ENCODE measurements around the gene ADRB1. TPM values are rescaled to one million over a fixed set of nuclear protein-coding genes. Genes with fewer than 3 reads are reported as not detected.

The ADRB1 gene
- total and polyA plus RNA-seq, 2 donors (not counting 3 experiments of a cell fraction or from before 2014, with no cell fraction given): 0.23 to 0.97 TPM

DNA sequence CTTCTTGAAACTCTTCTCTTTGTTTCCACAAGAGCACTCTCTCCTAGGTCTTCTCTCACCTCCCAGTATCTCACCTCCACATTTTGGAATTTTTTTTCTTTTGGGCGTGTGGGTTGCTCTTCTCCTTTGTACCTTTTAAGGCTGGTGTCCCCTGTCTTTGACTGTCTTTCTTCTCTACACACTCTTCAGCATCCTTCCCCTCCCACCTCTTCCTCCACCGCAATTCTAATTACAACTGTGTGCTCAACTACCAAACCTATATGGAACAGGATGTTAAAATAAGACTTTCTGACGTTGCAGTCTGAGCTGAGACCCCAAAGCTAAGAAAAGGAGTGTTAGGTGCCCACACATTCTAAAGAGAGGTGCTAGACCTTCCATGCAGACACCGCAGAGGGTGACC is 14.0 kb upstream of the ADRB1 start:
- BruUV-seq (replicated peaks): no TSS peak

More for the DNA sequence above, 14.0 kb upstream of the ADRB1 start:
- Histone ChIP-seq H3K4me1 (ENCODE audit: control insufficient read depth, extremely low read depth, insufficient read depth, low read length) (peaks cover 31% of the 10 kb centered on the region), H3K4me2 (ENCODE audit: insufficient read depth, low read length) (no peak overlapping the region), H3K9me3 (replicated peaks; ENCODE audit: control insufficient read depth, insufficient read depth, low read length) (no peaks in the 10 kb centered on the region), H3K27ac (ENCODE audit: insufficient read depth, low read depth, low read length) (no peak overlapping the region), H3K27me3 (ENCODE audit: control insufficient read depth in 2 of 2, insufficient read depth in 2 of 2, low read length in 2 of 2) (no peaks in the 10 kb centered on the region), H3K79me2 (ENCODE audit: control insufficient read depth, insufficient read depth, low read length) (no peaks in the 10 kb centered on the region), H3K4me3 (replicated peaks in 1 of 3; ENCODE audit: insufficient read depth in 1 of 3, low read depth in 1 of 3, low read length in 3 of 3) (no peak overlapping the region), H3K9ac (replicated peaks; ENCODE audit: extremely low read depth, insufficient read depth, low read length) (no peak overlapping the region), H3K9me1 (replicated peaks; ENCODE audit: control insufficient read depth, extremely low read depth, insufficient read depth, low read length) (no peaks in the 10 kb centered on the region), H3K36me3 (ENCODE audit: control insufficient read depth in 2 of 2, extremely low read depth in 1 of 2, insufficient read depth in 2 of 2, low read length in 2 of 2) (no peaks in the 10 kb centered on the region), H4K20me1 (replicated peaks; ENCODE audit: control insufficient read depth, extremely low read depth, insufficient read depth, low read length) (no peaks in the 10 kb centered on the region), H2AFZ (ENCODE audit: low read depth, low read length) (no peak overlapping the region)
- dilution Hi-C loops (cut with MboI; ENCODE audit: extremely low pct_ligation_motif_present, low sequenced_read_pairs): no loop called here
- no peak for FAIRE-seq
- no peak for DNase-seq (ENCODE audit: low read depth, low spot score)
- no peak for TF ChIP-seq POLR2A (IDR thresholded peaks at IDR 0.05; ENCODE audit: low read depth, low read length)
- no peak for TF ChIP-seq FOS (IDR thresholded peaks at IDR 0.05; ENCODE audit: borderline replicate concordance, insufficient read depth, low read length)
- TF ChIP-seq MYC (IDR thresholded peaks at IDR 0.05; ENCODE audit: low read depth, low read length): no peak
- TF ChIP-seq JUN (IDR thresholded peaks at IDR 0.05; ENCODE audit: borderline replicate concordance, insufficient read depth, insufficient read length, low read depth): no peak
- TF ChIP-seq, protein P1, sequence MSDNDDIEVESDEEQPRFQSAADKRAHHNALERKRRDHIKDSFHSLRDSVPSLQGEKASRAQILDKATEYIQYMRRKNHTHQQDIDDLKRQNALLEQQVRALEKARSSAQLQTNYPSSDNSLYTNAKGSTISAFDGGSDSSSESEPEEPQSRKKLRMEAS (IDR thresholded peaks at IDR 0.05; ENCODE audit: insufficient read depth, insufficient read length): no peak
- TF ChIP-seq EZH2 (IDR thresholded peaks at IDR 0.05; ENCODE audit: borderline replicate concordance, low read depth, low read length, severe bottlenecking): no peak
- no peak for TF ChIP-seq POLR2AphosphoS5 (IDR thresholded peaks at IDR 0.05; ENCODE audit: insufficient read depth, low read depth, low read length)
- TF ChIP-seq, protein P2, sequence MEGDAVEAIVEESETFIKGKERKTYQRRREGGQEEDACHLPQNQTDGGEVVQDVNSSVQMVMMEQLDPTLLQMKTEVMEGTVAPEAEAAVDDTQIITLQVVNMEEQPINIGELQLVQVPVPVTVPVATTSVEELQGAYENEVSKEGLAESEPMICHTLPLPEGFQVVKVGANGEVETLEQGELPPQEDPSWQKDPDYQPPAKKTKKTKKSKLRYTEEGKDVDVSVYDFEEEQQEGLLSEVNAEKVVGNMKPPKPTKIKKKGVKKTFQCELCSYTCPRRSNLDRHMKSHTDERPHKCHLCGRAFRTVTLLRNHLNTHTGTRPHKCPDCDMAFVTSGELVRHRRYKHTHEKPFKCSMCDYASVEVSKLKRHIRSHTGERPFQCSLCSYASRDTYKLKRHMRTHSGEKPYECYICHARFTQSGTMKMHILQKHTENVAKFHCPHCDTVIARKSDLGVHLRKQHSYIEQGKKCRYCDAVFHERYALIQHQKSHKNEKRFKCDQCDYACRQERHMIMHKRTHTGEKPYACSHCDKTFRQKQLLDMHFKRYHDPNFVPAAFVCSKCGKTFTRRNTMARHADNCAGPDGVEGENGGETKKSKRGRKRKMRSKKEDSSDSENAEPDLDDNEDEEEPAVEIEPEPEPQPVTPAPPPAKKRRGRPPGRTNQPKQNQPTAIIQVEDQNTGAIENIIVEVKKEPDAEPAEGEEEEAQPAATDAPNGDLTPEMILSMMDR (IDR thresholded peaks at IDR 0.05; ENCODE audit: extremely low read depth in 1 of 2, insufficient read depth in 1 of 2, low read depth in 1 of 2, low read length in 2 of 2): no peak
- no peak for TF ChIP-seq GATA2 (IDR thresholded peaks at IDR 0.05; ENCODE audit: insufficient read depth, insufficient read length, low read depth, low read length)
- ChIA-PET CTCF (no interaction called here), POLR2A (no interaction called here)
- intact Hi-C loops (cut with micrococcal nuclease): loop anchor here (5.0 kb wide), 2 partner anchors 73 to 347 kb away; no protein-coding TSS in a partner anchor

All from endothelial cell of umbilical vein (primary cell).